Bronchial epithelial cell (primary cell): ENCODE measurements around the gene IL12B. TPM values are rescaled to one million over a fixed set of nuclear protein-coding genes. Genes with fewer than 3 reads are reported as not detected.

Source experiments
- DNase-seq: peaks from one replicate; pipeline ENCODE4 v3.0.0-alpha.2; 2010; ENCODE audit warnings: low read depth
- FAIRE-seq: peaks from 2 replicates; lab custom pipeline; 2011; peaks lifted over from hg19 to GRCh38; lab: Jason Lieb, UNC
- H3K27me3 ChIP-seq: 2 replicates; pipeline ENCODE4 v1.5.1; 2011; ENCODE audit warnings: low read length; ENCODE audit not compliant: control insufficient read depth, insufficient read depth
- H3K36me3 ChIP-seq: 2 replicates; pipeline ENCODE4 v1.5.1; 2011; ENCODE audit warnings: low read length; ENCODE audit not compliant: control insufficient read depth, insufficient read depth
- H3K4me3 ChIP-seq: 2 replicates; pipeline ENCODE4 v1.5.1; 2011; ENCODE audit warnings: mild to moderate bottlenecking, low read depth, low read length, control low read depth
- CTCF ChIP-seq: IDR thresholded peaks from 2 replicates; pipeline ENCODE4 v1.5.1; 2011; ENCODE audit warnings: mild to moderate bottlenecking, moderate library complexity, low read length, control low read depth, inconsistent platforms; ENCODE audit not compliant: insufficient read depth, severe bottlenecking
- total RNA-seq: library from RNA; depleted of rRNA; stranded (reverse); fragments of >200 nt; gene quantifications from 2 replicates; pipeline ENCODE4 v1.2.1, GENCODE V29; 2014

Gene IL12B
- total RNA-seq, 1 donor from 2014 or later = not detected

- no peak for FAIRE-seq
Observed at GRCh38 chr5:159324986-159325385, 5.3 kb downstream of the IL12B start.

GRCh38 chr5:159324102-159324755 is 6.1 kb downstream of the IL12B start:
- no peak for FAIRE-seq
- Histone ChIP-seq H3K4me3 (no peak overlapping the region), H3K27me3 (no peaks in the 10 kb centered on the region), H3K36me3 (no peaks in the 10 kb centered on the region)
- peak; percentile 59 for DNase-seq
- no peak for TF ChIP-seq CTCF

More at GRCh38 chr5:159324986-159325385, 5.3 kb downstream of the IL12B start:
- no peak for TF ChIP-seq CTCF
- no peak for DNase-seq
- no peaks in the 10 kb centered on the region for H3K36me3 ChIP-seq
- H3K4me3 ChIP-seq = no peak overlapping the region
- no peaks in the 10 kb centered on the region for H3K27me3 ChIP-seq

GRCh38 chr5:159322180-159322579 is 8.1 kb downstream of the IL12B start:
- Histone ChIP-seq H3K27me3 (no peaks in the 10 kb centered on the region), H3K4me3 (no peak overlapping the region), H3K36me3 (no peaks in the 10 kb centered on the region)
- FAIRE-seq (no peak), DNase-seq (no peak)
- no peak for TF ChIP-seq CTCF

GRCh38 chr5:159319832-159320231 is 10.5 kb downstream of the IL12B start:
- H3K27me3 ChIP-seq = no peaks in the 10 kb centered on the region
- no peaks in the 10 kb centered on the region for H3K36me3 ChIP-seq
- DNase-seq (no peak), FAIRE-seq (no peak)
- no peak for TF ChIP-seq CTCF
- H3K4me3 ChIP-seq = no peak overlapping the region

- no peak overlapping the region for H3K4me3 ChIP-seq
- FAIRE-seq (no peak), DNase-seq (no peak)
- H3K36me3 ChIP-seq = no peaks in the 10 kb centered on the region
- H3K27me3 ChIP-seq = no peaks in the 10 kb centered on the region
- no peak for TF ChIP-seq CTCF
Observed at GRCh38 chr5:159319363-159319762, 10.9 kb downstream of the IL12B start.

GRCh38 chr5:159318448-159318847 is 11.8 kb downstream of the IL12B start:
- TF ChIP-seq CTCF = no peak
- H3K27me3 ChIP-seq = no peaks in the 10 kb centered on the region
- DNase-seq (no peak), FAIRE-seq (no peak)
- no peaks in the 10 kb centered on the region for H3K36me3 ChIP-seq
- no peak overlapping the region for H3K4me3 ChIP-seq
